DOHH2 (cell line): Measurements from ENCODE around the gene RBL1.

Experiments
- CTCF ChIP-seq: fragments of 200-600 bp; sonication (generic); IDR thresholded peaks from one replicate; pipeline ENCODE4 v1.5.1; 2014; ENCODE audit warnings: antibody characterized with exemption, mild to moderate bottlenecking, low read depth, low read length; ENCODE audit not compliant: poor library complexity, severe bottlenecking
- EZH2phosphoT487 ChIP-seq: fragments of 200-600 bp; sonication (generic); IDR thresholded peaks from 2 replicates; pipeline ENCODE4 v1.6.1; 2017; ENCODE audit warnings: borderline replicate concordance, mild to moderate bottlenecking, antibody characterized with exemption, low read length, moderate library complexity, mixed read lengths

DNA sequence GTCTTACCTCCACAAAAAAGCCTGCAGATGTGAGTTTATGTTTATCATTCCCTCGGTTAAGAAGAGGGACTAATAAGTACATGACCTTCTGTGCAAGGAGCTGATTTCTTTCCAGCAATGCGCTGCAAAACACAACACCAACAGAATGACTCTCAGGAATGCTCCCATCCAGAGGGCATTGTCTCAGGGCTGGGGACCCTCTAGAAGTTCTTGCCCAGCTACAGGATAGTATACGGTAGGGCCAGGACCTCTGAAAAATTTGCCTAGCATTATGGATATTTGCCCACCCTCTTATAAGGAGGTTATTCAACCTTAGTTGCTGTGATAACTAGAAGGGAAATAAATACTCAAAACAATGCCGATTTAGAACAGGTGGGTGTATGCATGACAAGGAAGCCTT, 24.7 kb upstream of the RBL1 start:
- TF ChIP-seq CTCF (no peak), EZH2phosphoT487 (no peak)
